ENCODE results near the gene RNF19B. TPM values are rescaled to one million over a fixed set of nuclear protein-coding genes. Genes with fewer than 3 reads are reported as not detected.

The RNF19B gene
- total RNA-seq, 4 donors from 2014 or later: 28.1 to 62.1 (median 54.6) TPM

- TF ChIP-seq, protein P1, sequence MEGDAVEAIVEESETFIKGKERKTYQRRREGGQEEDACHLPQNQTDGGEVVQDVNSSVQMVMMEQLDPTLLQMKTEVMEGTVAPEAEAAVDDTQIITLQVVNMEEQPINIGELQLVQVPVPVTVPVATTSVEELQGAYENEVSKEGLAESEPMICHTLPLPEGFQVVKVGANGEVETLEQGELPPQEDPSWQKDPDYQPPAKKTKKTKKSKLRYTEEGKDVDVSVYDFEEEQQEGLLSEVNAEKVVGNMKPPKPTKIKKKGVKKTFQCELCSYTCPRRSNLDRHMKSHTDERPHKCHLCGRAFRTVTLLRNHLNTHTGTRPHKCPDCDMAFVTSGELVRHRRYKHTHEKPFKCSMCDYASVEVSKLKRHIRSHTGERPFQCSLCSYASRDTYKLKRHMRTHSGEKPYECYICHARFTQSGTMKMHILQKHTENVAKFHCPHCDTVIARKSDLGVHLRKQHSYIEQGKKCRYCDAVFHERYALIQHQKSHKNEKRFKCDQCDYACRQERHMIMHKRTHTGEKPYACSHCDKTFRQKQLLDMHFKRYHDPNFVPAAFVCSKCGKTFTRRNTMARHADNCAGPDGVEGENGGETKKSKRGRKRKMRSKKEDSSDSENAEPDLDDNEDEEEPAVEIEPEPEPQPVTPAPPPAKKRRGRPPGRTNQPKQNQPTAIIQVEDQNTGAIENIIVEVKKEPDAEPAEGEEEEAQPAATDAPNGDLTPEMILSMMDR (IDR thresholded peaks at IDR 0.05): peak; percentile 1 to 81 (median 58)
- no peak for TF ChIP-seq POLR2A (IDR thresholded peaks at IDR 0.05)
- peak in 2 of 3 donors; percentile 76 to 77 for DNase-seq
- no peaks in the 10 kb centered on the region for H3K9me3 ChIP-seq
- H3K27me3 ChIP-seq: no peaks in the 10 kb centered on the region
- peak overlapping the region in 3 of 4 donors; percentile 26 to 54 (median 43) for H3K27ac ChIP-seq
- peak overlapping the region; percentile 27 to 53 (median 49) for H3K4me3 ChIP-seq
- H3K4me1 ChIP-seq: peaks cover 0 to 27% (median 4%) of the 10 kb centered on the region in 4 donors
- H3K36me3 ChIP-seq: peaks cover 0 to 11% (median 0%) of the 10 kb centered on the region in 3 donors
Measured at GRCh38 chr1:32892368-32893197, 72.0 kb downstream of the RNF19B start.

DNA sequence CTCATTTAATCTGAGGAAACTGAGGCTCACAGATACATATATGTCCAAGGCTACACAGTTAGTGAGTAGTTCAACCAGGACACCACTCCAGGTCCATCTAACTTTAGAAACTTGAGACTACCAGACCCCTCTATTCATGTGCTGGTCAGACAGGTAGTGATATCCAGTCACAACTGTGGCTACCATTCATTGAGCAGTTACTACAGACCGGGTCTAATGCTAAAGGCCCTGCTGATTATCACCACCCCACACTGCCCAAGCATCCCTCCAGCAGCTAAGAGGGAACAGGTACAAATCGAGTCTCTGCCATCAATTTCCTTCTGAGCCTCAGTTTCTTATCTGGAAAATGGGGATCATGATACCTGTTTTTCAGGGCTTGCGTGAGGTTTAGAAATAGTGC is 73.0 kb downstream of the RNF19B start:
- H3K4me1 ChIP-seq: peaks cover 0 to 30% (median 4%) of the 10 kb centered on the region in 4 donors
- no peak for DNase-seq
- H3K9me3 ChIP-seq: no peaks in the 10 kb centered on the region
- H3K27ac ChIP-seq: no peak overlapping the region
- peaks cover 0 to 6% of the 10 kb centered on the region in 2 donors for H3K27me3 ChIP-seq
- H3K36me3 ChIP-seq: peaks cover 0 to 8% (median 0%) of the 10 kb centered on the region in 3 donors
- TF ChIP-seq, protein P1 (IDR thresholded peaks at IDR 0.05): no peak
- TF ChIP-seq POLR2A (IDR thresholded peaks at IDR 0.05): no peak
- no peak overlapping the region for H3K4me3 ChIP-seq

DNA sequence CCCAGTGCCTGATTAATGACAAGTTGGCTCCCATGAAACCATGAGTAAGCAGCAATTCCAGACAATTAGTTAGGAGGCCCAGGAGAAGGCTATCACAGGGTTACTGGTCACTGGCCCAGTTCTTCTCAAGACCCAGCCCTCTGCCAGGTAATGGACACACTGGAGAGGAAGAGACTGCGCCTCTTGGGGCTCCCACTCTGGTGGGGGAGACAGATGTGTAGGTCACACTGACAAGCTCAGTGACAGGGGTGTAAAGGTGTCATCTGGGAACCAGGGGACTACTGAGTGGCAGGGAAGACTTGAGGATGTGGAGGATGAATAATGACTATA is 73.4 kb downstream of the RNF19B start:
- DNase-seq: no peak
- Histone ChIP-seq H3K9me3 (no peaks in the 10 kb centered on the region), H3K4me3 (no peak overlapping the region), H3K27me3 (peaks cover 0 to 11% of the 10 kb centered on the region in 2 donors), H3K36me3 (peaks cover 0 to 8% (median 0%) of the 10 kb centered on the region in 3 donors), H3K4me1 (peaks cover 0 to 34% (median 6%) of the 10 kb centered on the region in 4 donors), H3K27ac (no peak overlapping the region)
- TF ChIP-seq, protein P1 (IDR thresholded peaks at IDR 0.05): no peak
- no peak for TF ChIP-seq POLR2A (IDR thresholded peaks at IDR 0.05)

DNA sequence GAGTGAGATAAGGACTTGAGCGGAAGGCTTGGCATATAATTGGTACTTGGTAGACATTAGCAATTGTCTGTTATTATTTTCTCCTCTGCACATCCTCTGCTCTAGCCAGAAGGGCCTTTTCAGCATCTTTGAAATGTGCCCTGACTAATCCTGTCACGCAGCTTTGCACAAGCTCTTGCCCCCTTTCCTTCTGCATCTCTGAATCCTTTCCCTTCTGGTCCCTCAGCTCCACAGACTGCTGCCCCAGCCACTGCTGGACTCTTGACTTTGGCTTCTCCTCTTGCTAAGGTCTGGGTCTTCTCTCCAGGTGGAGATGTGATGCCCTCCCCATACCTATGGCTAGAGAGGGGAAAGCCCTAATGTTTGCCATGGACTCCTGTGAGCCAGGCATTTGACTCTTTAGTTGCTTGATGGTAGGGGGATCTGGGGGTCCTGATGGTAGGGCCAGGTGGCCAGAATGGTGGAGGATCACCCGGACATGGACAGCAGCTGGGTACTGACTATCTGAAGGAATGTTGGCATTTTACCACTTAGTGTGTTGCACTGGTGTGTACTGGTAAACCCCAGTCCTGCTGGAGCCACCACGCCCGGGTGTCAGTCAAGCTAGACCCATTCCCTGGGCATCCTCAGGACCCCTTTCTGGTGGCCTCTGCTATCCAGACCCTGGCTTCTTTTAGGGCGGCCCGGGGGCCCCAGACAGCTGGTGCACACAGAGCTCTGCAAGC is 73.9 kb downstream of the RNF19B start:
- no peaks in the 10 kb centered on the region for H3K9me3 ChIP-seq
- peaks cover 0 to 8% (median 0%) of the 10 kb centered on the region in 3 donors for H3K36me3 ChIP-seq
- H3K4me1 ChIP-seq: peaks cover 0 to 40% (median 7%) of the 10 kb centered on the region in 4 donors
- no peak for DNase-seq
- no peak overlapping the region for H3K4me3 ChIP-seq
- H3K27ac ChIP-seq: no peak overlapping the region
- TF ChIP-seq, protein P1 (IDR thresholded peaks at IDR 0.05): no peak
- TF ChIP-seq POLR2A (IDR thresholded peaks at IDR 0.05): no peak
- peaks cover 0 to 16% of the 10 kb centered on the region in 2 donors for H3K27me3 ChIP-seq

DNA sequence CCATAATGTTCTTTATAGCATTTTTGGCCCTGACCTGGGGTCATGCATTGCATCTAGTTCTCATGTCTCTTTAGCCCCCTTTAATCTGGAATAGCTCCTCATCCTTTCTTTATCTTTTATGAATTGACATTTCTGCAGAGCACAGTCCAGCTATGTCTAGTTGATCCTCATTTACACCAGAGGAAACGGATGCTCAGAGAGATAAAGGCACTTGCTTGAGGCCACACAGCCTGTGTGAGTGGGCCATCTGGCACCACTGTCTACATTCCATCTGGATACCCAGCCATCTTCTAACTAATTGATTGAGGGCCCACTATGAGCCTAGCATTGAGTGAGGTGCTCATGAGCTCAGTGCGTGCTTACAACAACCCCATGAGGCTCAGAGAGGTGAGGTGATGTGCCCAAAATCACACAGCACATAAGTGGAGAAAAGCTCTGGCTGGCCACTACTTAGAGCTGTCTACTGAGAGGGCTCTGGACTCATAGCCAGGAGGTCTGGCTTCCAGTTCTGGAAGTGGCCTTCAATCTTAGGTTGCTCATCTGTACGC is 74.8 kb downstream of the RNF19B start:
- TF ChIP-seq, protein P1 (IDR thresholded peaks at IDR 0.05): no peak
- TF ChIP-seq POLR2A (IDR thresholded peaks at IDR 0.05): no peak
- Histone ChIP-seq H3K4me1 (peaks cover 0 to 39% (median 7%) of the 10 kb centered on the region in 4 donors), H3K4me3 (no peak overlapping the region), H3K36me3 (no peaks in the 10 kb centered on the region), H3K27me3 (peaks cover 0 to 16% of the 10 kb centered on the region in 2 donors), H3K27ac (no peak overlapping the region), H3K9me3 (no peaks in the 10 kb centered on the region)
- no peak for DNase-seq
